Measurements from ENCODE around the gene HOXA7.

The HOXA7 gene

GRCh38 chr7:27176962-27177794 is 20.7 kb upstream of the HOXA7 start:
- H3K4me3 ChIP-seq (ENCODE audit: low read depth, low read length), result no peak overlapping the region
- DNase-seq (ENCODE audit: low read depth), result no peak
- TF ChIP-seq CTCF (IDR thresholded peaks at IDR 0.05; ENCODE audit: low read depth, low read length) (no peak), MAX (IDR thresholded peaks at IDR 0.05; ENCODE audit: low read depth, low read length) (no peak), POLR2A (IDR thresholded peaks at IDR 0.05; ENCODE audit: extremely low read depth, insufficient read length) (no peak), MYC (IDR thresholded peaks at IDR 0.05; ENCODE audit: low read depth, low read length) (no peak)

GRCh38 chr7:27176524-27176845 is 20.0 kb upstream of the HOXA7 start:
- no peak for DNase-seq (ENCODE audit: low read depth)
- TF ChIP-seq CTCF (IDR thresholded peaks at IDR 0.05; ENCODE audit: low read depth, low read length) (no peak), POLR2A (IDR thresholded peaks at IDR 0.05; ENCODE audit: extremely low read depth, insufficient read length) (no peak), MAX (IDR thresholded peaks at IDR 0.05; ENCODE audit: low read depth, low read length) (no peak), MYC (IDR thresholded peaks at IDR 0.05; ENCODE audit: low read depth, low read length) (no peak)
- H3K4me3 ChIP-seq (ENCODE audit: low read depth, low read length), result no peak overlapping the region

- no peak for DNase-seq (ENCODE audit: low read depth)
- no peak overlapping the region for H3K4me3 ChIP-seq (ENCODE audit: low read depth, low read length)
- TF ChIP-seq MAX (IDR thresholded peaks at IDR 0.05; ENCODE audit: low read depth, low read length) (no peak), MYC (IDR thresholded peaks at IDR 0.05; ENCODE audit: low read depth, low read length) (no peak), CTCF (IDR thresholded peaks at IDR 0.05; ENCODE audit: low read depth, low read length) (no peak), POLR2A (IDR thresholded peaks at IDR 0.05; ENCODE audit: extremely low read depth, insufficient read length) (no peak)
These were observed 19.4 kb upstream of the HOXA7 start for GRCh38 chr7:27175626-27176523.

GRCh38 chr7:27174874-27175625 is 18.6 kb upstream of the HOXA7 start:
- DNase-seq (ENCODE audit: low read depth), result peak; percentile 74
- TF ChIP-seq MYC (IDR thresholded peaks at IDR 0.05; ENCODE audit: low read depth, low read length), result peak; percentile 42
- no peak for TF ChIP-seq CTCF (IDR thresholded peaks at IDR 0.05; ENCODE audit: low read depth, low read length)
- TF ChIP-seq POLR2A (IDR thresholded peaks at IDR 0.05; ENCODE audit: extremely low read depth, insufficient read length), result no peak
- peak; percentile 42; the same call in 1 of the 2 replicates for TF ChIP-seq MAX (IDR thresholded peaks at IDR 0.05; ENCODE audit: low read depth, low read length)
- H3K4me3 ChIP-seq (ENCODE audit: low read depth, low read length), result no peak overlapping the region

Data from NB4 (cell line).